Gastrocnemius medialis (tissue), 4 donors: ENCODE results near the gene ZNF500. TPM values are rescaled to one million over a fixed set of nuclear protein-coding genes. Genes with fewer than 3 reads are reported as not detected.

Experiments used
- ATAC-seq, 2 donors: fragments of 150-250 bp; one replicate each; pipeline ENCODE4 v1.9.1; 2016
- DNase-seq, 2 donors: peaks; one replicate each; pipeline ENCODE4 v3.0.0-alpha.2; 2019
- H3K27ac ChIP-seq, 4 donors: fragments of 200-600 bp; sonication (generic); 1 replicate in 1 of 4; 2 replicates in 3 of 4; pipeline ENCODE4 v1.5.1; 2016 to 2018; ENCODE audit warnings: mild to moderate bottlenecking in 2 of 4, moderate library complexity in 1 of 4
- H3K27me3 ChIP-seq, 3 donors: fragments of 200-600 bp; sonication (generic) in 2 of 3; 1 replicate in 1 of 3; 2 replicates in 2 of 3; pipeline versions ENCODE4 v1.5.1 to v1.6.0; 2016 to 2019; ENCODE audit warnings: mild to moderate bottlenecking in 1 of 3, moderate library complexity in 1 of 3
- H3K36me3 ChIP-seq, 2 donors: fragments of 200-600 bp; sonication (generic) in 1 of 2; one replicate each; pipeline ENCODE4 v1.5.1; 2017 to 2018
- H3K4me1 ChIP-seq, 2 donors: fragments of 200-600 bp; sonication (generic) in 1 of 2; one replicate each; pipeline ENCODE4 v1.5.1; 2016 to 2017; ENCODE audit warnings: mild to moderate bottlenecking in 2 of 2
- H3K4me3 ChIP-seq, 4 donors: fragments of 200-600 bp; sonication (generic) in 3 of 4; 1 replicate in 1 of 4; 2 replicates in 3 of 4; pipeline ENCODE4 v1.5.1; 2016 to 2019; ENCODE audit warnings: mild to moderate bottlenecking in 2 of 4
- H3K9me3 ChIP-seq, 3 donors: fragments of 200-600 bp; sonication (generic) in 2 of 3; 1 replicate in 1 of 3; 2 replicates in 2 of 3; pipeline ENCODE4 v1.5.1; 2016 to 2019
- CTCF ChIP-seq, 5 experiments: fragments of 450-650 bp in 3 of 5; fragments of 200-600 bp in 2 of 5; sonication (generic) in 2 of 5; IDR thresholded peaks in 4 of 5; conservative IDR thresholded peaks in 1 of 5; 1 replicate in 4 of 5; 2 replicates in 1 of 5; pipeline ENCODE4 v1.5.1; 2016 to 2019; ENCODE audit warnings: antibody characterized with exemption in 5 of 5, mild to moderate bottlenecking in 3 of 5, moderate library complexity in 3 of 5
- POLR2A ChIP-seq, 2 donors: fragments of 450-650 bp; IDR thresholded peaks; one replicate each; pipeline ENCODE4 v1.6.1; 2017; ENCODE audit warnings: antibody characterized with exemption in 2 of 2, mild to moderate bottlenecking in 2 of 2, moderate library complexity in 2 of 2
- in situ Hi-C, 4 donors: fragments of 200-750 bp; cut with MboI; loops; one replicate each; pipeline versions ENCODE4 v1.15.0 to v1.8.0; 2017; ENCODE audit warnings: low sequenced_read_pairs in 4 of 4
- intact Hi-C: fragments of 100-400 bp; cut with DNase I; formaldehyde crosslinking; loops from one replicate; pipeline ENCODE4 v1.15.1; 2023; ENCODE audit warnings: low total_unique reads
- total RNA-seq, 4 donors: library from RNA; depleted of rRNA; stranded (reverse); fragments of >200 nt; gene quantifications; one replicate each; pipeline versions ENCODE4 v1.1.0 to v1.2.3, GENCODE V29; 2016

Gene ZNF500
- total RNA-seq, 4 donors from 2014 or later, result 6.3 to 7.3 (median 6.9) TPM

DNA sequence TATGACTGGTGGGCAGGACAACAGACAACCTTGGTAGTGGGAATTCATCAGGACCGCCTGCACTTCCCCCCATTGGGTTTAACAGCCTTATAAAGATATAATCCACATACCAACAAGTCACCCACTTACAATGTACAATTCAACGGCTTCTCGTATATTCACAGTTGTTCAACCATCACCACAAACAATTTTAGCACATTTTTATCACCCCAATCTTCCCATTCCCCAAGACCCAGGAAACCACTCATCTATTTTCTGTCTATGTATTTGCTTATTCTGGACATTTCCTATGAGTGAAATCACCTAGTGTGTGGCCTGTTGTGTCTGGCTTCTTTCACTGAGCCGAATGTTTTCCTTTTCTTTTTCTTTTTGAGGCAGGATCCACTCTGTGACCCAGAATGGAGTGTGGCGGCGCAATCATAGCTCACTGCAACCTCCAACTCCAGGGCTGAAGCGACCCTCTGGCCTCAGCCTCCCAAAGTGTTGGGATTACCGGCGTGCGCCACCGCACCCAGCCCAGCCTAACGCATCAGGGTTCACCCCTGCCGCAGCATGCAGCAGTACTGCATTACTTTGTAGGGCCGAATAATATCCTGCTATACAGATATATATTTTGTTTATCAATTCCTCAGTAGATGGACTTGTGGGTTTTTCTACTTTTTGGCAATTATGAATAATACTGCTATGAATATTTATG is 43.7 kb downstream of the ZNF500 start:
- Histone ChIP-seq H3K36me3 (peaks cover 0 to 37% of the 10 kb centered on the region in 2 donors), H3K4me3 (no peak overlapping the region), H3K27me3 (no peaks in the 10 kb centered on the region), H3K4me1 (no peaks in the 10 kb centered on the region), H3K27ac (no peak overlapping the region), H3K9me3 (no peaks in the 10 kb centered on the region)
- no peak for TF ChIP-seq CTCF (IDR thresholded peaks at IDR 0.05 in 4 of 5, conservative IDR thresholded peaks at IDR 0.05 in 1 of 5)
- TF ChIP-seq POLR2A (IDR thresholded peaks at IDR 0.05), result no peak
- in situ Hi-C loops (no loop called here), intact Hi-C loops (loop anchor here (10.0 kb wide), 1 partner anchor 1988 kb away; no protein-coding TSS in a partner anchor)
- no peak for ATAC-seq
- no peak for DNase-seq

GRCh38 chr16:4718466-4718865 is 48.5 kb downstream of the ZNF500 start:
- Histone ChIP-seq H3K36me3 (peaks cover 0 to 38% of the 10 kb centered on the region in 2 donors), H3K27ac (no peak overlapping the region), H3K4me3 (no peak overlapping the region), H3K4me1 (no peaks in the 10 kb centered on the region), H3K27me3 (no peaks in the 10 kb centered on the region), H3K9me3 (no peaks in the 10 kb centered on the region)
- no peak for TF ChIP-seq POLR2A (IDR thresholded peaks at IDR 0.05)
- no peak for TF ChIP-seq CTCF (IDR thresholded peaks at IDR 0.05 in 4 of 5, conservative IDR thresholded peaks at IDR 0.05 in 1 of 5)
- ATAC-seq, result no peak
- in situ Hi-C loops (no loop called here), intact Hi-C loops (no loop called here)
- DNase-seq, result no peak

GRCh38 chr16:4714996-4715395 is 52.0 kb downstream of the ZNF500 start:
- TF ChIP-seq POLR2A (IDR thresholded peaks at IDR 0.05), result no peak
- no peak for TF ChIP-seq CTCF (IDR thresholded peaks at IDR 0.05 in 4 of 5, conservative IDR thresholded peaks at IDR 0.05 in 1 of 5)
- intact Hi-C loops, result no loop called here
- ATAC-seq, result no peak
- H3K36me3 ChIP-seq, result peaks cover 0 to 46% of the 10 kb centered on the region in 2 donors
- H3K4me3 ChIP-seq, result no peak overlapping the region
- no peaks in the 10 kb centered on the region for H3K9me3 ChIP-seq
- no peaks in the 10 kb centered on the region for H3K4me1 ChIP-seq
- H3K27me3 ChIP-seq, result no peaks in the 10 kb centered on the region
- DNase-seq, result no peak
- in situ Hi-C loops, result no loop called here
- no peak overlapping the region for H3K27ac ChIP-seq

DNA sequence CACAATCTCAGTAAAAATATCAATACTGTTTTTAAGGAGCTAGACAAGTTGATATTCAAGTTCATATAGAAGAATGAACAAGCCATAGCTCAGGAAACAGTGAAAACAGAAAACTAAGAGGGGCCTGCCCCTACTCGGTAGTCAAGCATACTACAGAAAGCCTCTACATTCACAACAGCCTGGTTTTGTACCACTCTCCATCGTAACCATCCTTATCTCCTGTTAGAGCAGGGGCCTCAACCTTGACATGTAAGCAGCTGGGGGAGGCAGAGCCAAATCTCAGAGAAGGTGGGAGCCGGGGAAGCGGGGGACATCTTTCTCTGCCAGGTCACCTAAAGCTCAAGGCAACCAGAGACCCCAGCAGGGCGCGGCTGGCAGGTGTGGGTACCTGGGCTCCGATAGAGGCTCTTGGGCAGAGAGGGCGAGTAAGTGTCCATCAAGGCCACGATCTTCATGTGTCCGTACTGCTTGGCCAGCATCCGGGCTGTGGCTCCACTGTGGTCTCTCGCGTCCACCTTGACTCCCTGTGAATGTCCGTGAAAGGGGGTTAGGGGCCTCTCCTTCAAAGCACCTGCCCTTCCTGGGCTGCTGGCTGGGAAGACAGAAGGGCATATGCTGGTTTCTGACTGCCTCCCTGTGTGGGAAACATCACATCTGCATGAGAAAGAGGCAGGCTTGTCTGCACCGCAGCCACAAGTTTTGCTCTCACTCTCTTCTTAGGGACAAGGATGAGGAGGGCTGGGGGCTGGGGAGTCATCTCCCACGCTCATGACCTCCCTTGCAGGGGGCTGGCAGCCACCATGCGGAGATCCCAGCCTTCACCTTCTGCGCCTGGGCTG is 53.1 kb downstream of the ZNF500 start:
- intact Hi-C loops, result no loop called here
- no peaks in the 10 kb centered on the region for H3K4me1 ChIP-seq
- in situ Hi-C loops, result no loop called here
- no peaks in the 10 kb centered on the region for H3K27me3 ChIP-seq
- H3K4me3 ChIP-seq, result no peak overlapping the region
- DNase-seq, result no peak
- no peak for ATAC-seq
- TF ChIP-seq CTCF (IDR thresholded peaks at IDR 0.05 in 4 of 5, conservative IDR thresholded peaks at IDR 0.05 in 1 of 5), result no peak
- TF ChIP-seq POLR2A (IDR thresholded peaks at IDR 0.05), result no peak
- H3K27ac ChIP-seq, result no peak overlapping the region
- H3K36me3 ChIP-seq, result peaks cover 0 to 43% of the 10 kb centered on the region in 2 donors
- H3K9me3 ChIP-seq, result no peaks in the 10 kb centered on the region
